ENCODE results near the gene CENPB. TPM values are rescaled to one million over a fixed set of nuclear protein-coding genes. Genes with fewer than 3 reads are reported as not detected.
"Not testable (repeated sequence)": the region's sequence is repeated elsewhere in the genome, so short reads cannot be mapped to it uniquely, and the experiment has no call there.

CENPB gene
- total RNA-seq, 1 donor from 2014 or later, result 76.8 TPM

GRCh38 chr20:3794168-3794567 lies 7.6 kb upstream of the CENPB start:
- DNase-seq (ENCODE audit: low read depth in 2 of 2), result not testable (repeated sequence)

- DNase-seq (ENCODE audit: low read depth in 2 of 2), result not testable (repeated sequence)
Observed at GRCh38 chr20:3789201-3789600, 2.7 kb upstream of the CENPB start.

- DNase-seq (ENCODE audit: low read depth in 2 of 2), result no peak
Observed at GRCh38 chr20:3788685-3789155, 2.2 kb upstream of the CENPB start.

- DNase-seq (ENCODE audit: low read depth in 2 of 2), result no peak
Observed at GRCh38 chr20:3787324-3788014, 929 bp upstream of the CENPB start.

- DNase-seq (ENCODE audit: low read depth in 2 of 2), result peak; percentile 77 to 80
Observed at GRCh38 chr20:3786126-3786484, 435 bp downstream of the CENPB start.

GRCh38 chr20:3785240-3786125 lies 1.1 kb downstream of the CENPB start:
- DNase-seq (ENCODE audit: low read depth in 2 of 2), result peak; percentile 48 to 61

GRCh38 chr20:3784863-3785239 lies 1.7 kb downstream of the CENPB start:
- DNase-seq (ENCODE audit: low read depth in 2 of 2), result no peak

- DNase-seq (ENCODE audit: low read depth in 2 of 2), result peak in 1 of 2 donors; percentile 38
Observed at GRCh38 chr20:3784216-3784853, 2.2 kb downstream of the CENPB start.

GRCh38 chr20:3783511-3784195 lies 2.9 kb downstream of the CENPB start:
- no peak for DNase-seq (ENCODE audit: low read depth in 2 of 2)

GRCh38 chr20:3783068-3783489 lies 3.5 kb downstream of the CENPB start:
- DNase-seq (ENCODE audit: low read depth in 2 of 2), result no peak

- DNase-seq (ENCODE audit: low read depth in 2 of 2), result no peak
Observed at GRCh38 chr20:3782597-3782996, 3.9 kb downstream of the CENPB start.

- DNase-seq (ENCODE audit: low read depth in 2 of 2), result peak; percentile 88 to 89
Observed at GRCh38 chr20:3781153-3781910, 5.2 kb downstream of the CENPB start, which contains the start of gene SPEF1. SPEF1 (minus strand) TSS chr20:3781448; CDS start chr20:3781287, 161 bp downstream.

GRCh38 chr20:3778976-3779375 lies 7.6 kb downstream of the CENPB start:
- no peak for DNase-seq (ENCODE audit: low read depth in 2 of 2)

- peak in 1 of 2 donors; percentile 27 for DNase-seq (ENCODE audit: low read depth in 2 of 2)
Observed at GRCh38 chr20:3777716-3778629, 8.6 kb downstream of the CENPB start.

- DNase-seq (ENCODE audit: low read depth in 2 of 2), result no peak
Observed at GRCh38 chr20:3777381-3777715, 9.2 kb downstream of the CENPB start.

- peak in 1 of 2 donors; percentile 54 for DNase-seq (ENCODE audit: low read depth in 2 of 2)
Observed at GRCh38 chr20:3775457-3776108, 11.0 kb downstream of the CENPB start.

- DNase-seq (ENCODE audit: low read depth in 2 of 2), result no peak
Observed at GRCh38 chr20:3771552-3772058, 14.9 kb downstream of the CENPB start.

- DNase-seq (ENCODE audit: low read depth in 2 of 2), result peak; percentile 71 to 74
Observed at GRCh38 chr20:3768342-3769130, 18.0 kb downstream of the CENPB start.
